Measurements from ENCODE around the gene CEP128. TPM values are rescaled to one million over a fixed set of nuclear protein-coding genes. Genes with fewer than 3 reads are reported as not detected.

Gene CEP128
- total RNA-seq (2021; fragmentation: NEBNext Ultra II Directional; extraction: Animal tissue kit (Norgen Biotek cat#: 25700)), result 10 to 100 TPM in 1 of 6 experiments, 1 to 10 TPM in 5; 4.8 to 10.3 (median 8.8) TPM
- long read RNA-seq, full-length matches to known transcripts, result 1 of 5 reads
- long read RNA-seq, partial matches to known transcripts, result 2 of 5 reads
- long read RNA-seq, other reads (novel, unspliced or antisense), result 2 of 5 reads

GRCh38 chr14:80941241-80942185 is at the start of gene CEP128:
Gene CEP128 (minus strand): TSS chr14:80941738.
- no peaks in the 10 kb centered on the region for H3K36me3 Mint-ChIP-seq (ENCODE audit: low read depth)
- DNase-seq, result peak; percentile 99
- peak within 1 kb of the TSS; percentile 93 for H3K4me3 Mint-ChIP-seq
- peaks cover 3% of the 10 kb centered on the region; the same call in 1 of the 2 replicates for H3K9me3 Mint-ChIP-seq
- peaks cover 2% of the 10 kb centered on the region; the same call in 1 of the 2 replicates for H3K27me3 Mint-ChIP-seq (ENCODE audit: insufficient read depth)
- peak within 1 kb of the TSS; percentile 79 for H3K27ac Mint-ChIP-seq
- peaks cover 47% of the 10 kb centered on the region for H3K4me1 Mint-ChIP-seq (ENCODE audit: low read depth)
- TF ChIP-seq, protein P1, sequence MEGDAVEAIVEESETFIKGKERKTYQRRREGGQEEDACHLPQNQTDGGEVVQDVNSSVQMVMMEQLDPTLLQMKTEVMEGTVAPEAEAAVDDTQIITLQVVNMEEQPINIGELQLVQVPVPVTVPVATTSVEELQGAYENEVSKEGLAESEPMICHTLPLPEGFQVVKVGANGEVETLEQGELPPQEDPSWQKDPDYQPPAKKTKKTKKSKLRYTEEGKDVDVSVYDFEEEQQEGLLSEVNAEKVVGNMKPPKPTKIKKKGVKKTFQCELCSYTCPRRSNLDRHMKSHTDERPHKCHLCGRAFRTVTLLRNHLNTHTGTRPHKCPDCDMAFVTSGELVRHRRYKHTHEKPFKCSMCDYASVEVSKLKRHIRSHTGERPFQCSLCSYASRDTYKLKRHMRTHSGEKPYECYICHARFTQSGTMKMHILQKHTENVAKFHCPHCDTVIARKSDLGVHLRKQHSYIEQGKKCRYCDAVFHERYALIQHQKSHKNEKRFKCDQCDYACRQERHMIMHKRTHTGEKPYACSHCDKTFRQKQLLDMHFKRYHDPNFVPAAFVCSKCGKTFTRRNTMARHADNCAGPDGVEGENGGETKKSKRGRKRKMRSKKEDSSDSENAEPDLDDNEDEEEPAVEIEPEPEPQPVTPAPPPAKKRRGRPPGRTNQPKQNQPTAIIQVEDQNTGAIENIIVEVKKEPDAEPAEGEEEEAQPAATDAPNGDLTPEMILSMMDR (IDR thresholded peaks at IDR 0.05), result no peak

DNA sequence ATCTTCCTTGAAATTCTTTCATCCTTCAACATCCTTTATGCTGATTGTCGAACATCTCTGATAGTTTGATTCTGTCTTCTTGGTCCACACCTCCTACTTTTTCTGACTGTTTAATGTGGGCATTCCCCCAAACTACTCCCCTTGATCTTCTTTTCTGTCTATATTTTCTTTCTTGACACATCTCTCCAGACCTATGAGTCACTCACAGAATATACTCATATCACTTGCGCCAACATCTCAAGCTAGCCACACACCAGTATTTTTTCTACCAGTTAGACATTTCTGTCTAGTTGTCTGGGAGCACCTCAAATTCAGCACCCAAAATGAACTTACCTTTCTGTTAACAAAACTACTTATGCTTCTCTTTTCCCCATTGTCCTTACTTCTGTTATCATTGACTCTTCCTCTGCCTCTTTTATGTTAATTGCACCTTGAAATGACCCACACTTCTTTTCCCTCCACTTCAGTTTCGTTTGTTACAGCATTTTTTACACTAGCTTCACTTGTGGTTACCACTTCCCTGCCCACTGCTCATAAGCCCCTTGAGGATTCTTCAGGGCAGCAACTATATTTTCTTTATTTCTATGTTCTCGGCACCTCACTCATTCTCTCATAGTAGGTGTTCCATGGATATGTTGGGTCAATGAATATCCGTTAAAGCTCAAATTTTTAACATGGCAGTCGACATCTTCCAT is 47.3 kb upstream of the CEP128 start:
- no peak overlapping the region for H3K4me3 Mint-ChIP-seq
- DNase-seq, result peak; percentile 5
- H3K9me3 Mint-ChIP-seq, result no peaks in the 10 kb centered on the region

GRCh38 chr14:80988192-80988591 is 46.7 kb upstream of the CEP128 start:
- Mint-ChIP-seq H3K27ac (no peak overlapping the region), H3K36me3 (ENCODE audit: low read depth) (no peaks in the 10 kb centered on the region), H3K9me3 (no peaks in the 10 kb centered on the region), H3K4me1 (ENCODE audit: low read depth) (no peaks in the 10 kb centered on the region), H3K27me3 (ENCODE audit: insufficient read depth) (peaks cover 6% of the 10 kb centered on the region), H3K4me3 (no peak overlapping the region)
- TF ChIP-seq, protein P1 (IDR thresholded peaks at IDR 0.05), result no peak
- DNase-seq, result no peak

More for the DNA sequence above, 47.3 kb upstream of the CEP128 start:
- Mint-ChIP-seq H3K36me3 (ENCODE audit: low read depth) (no peaks in the 10 kb centered on the region), H3K27me3 (ENCODE audit: insufficient read depth) (peaks cover 6% of the 10 kb centered on the region), H3K27ac (no peak overlapping the region), H3K4me1 (ENCODE audit: low read depth) (no peaks in the 10 kb centered on the region)
- TF ChIP-seq, protein P1 (IDR thresholded peaks at IDR 0.05), result no peak

DNA sequence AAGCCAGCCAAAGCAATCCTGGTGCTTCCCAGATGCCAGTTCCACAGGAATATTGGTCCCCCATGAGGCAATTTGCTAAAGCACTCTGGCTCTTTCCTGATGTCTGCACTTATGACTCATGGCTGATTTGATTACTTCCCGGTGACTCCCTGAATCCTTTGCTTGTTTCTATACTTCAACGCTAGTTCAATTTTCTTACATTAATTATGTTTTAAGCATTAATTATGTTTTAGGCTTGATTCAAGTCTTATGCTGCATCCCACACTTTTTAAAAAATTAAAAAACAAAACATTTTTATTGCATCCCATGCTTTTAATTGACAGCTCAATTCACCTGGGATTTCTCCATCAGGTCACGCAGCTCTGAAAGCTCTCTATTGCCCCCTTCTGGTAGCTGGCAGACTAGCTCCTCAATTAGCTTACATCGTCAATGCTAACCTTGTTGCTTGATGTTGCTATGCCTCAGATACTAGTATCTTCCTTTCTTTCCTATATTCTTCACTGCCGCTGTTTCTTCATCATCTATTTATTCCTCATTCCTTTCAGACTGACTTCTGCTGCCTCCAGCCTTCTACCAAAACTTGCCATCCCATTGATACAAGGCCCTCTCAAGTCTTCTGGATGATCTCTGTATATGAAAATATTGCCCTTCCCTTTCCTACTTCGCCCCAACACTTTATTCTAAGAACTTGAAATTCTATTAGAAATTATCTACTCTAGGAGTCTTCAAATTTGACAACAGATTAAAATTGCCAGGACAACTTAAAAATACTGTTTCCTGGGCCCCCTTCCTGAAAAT is 45.9 kb upstream of the CEP128 start:
- TF ChIP-seq, protein P1 (IDR thresholded peaks at IDR 0.05), result peak; percentile 95
- Mint-ChIP-seq H3K27me3 (ENCODE audit: insufficient read depth) (peaks cover 6% of the 10 kb centered on the region), H3K9me3 (no peaks in the 10 kb centered on the region), H3K36me3 (ENCODE audit: low read depth) (no peaks in the 10 kb centered on the region), H3K4me1 (ENCODE audit: low read depth) (no peaks in the 10 kb centered on the region), H3K4me3 (no peak overlapping the region), H3K27ac (no peak overlapping the region)
- DNase-seq, result peak; percentile 60

- Mint-ChIP-seq H3K27ac (no peak overlapping the region), H3K9me3 (no peaks in the 10 kb centered on the region), H3K4me3 (no peak overlapping the region), H3K4me1 (ENCODE audit: low read depth) (no peaks in the 10 kb centered on the region), H3K36me3 (ENCODE audit: low read depth) (no peaks in the 10 kb centered on the region), H3K27me3 (ENCODE audit: insufficient read depth) (peaks cover 7% of the 10 kb centered on the region)
- DNase-seq, result no peak
- TF ChIP-seq, protein P1 (IDR thresholded peaks at IDR 0.05), result no peak
These were observed 41.2 kb upstream of the CEP128 start for GRCh38 chr14:80982711-80983110.

All from HFFc6 (cell line).